Liver (tissue), 9 donors: ENCODE results near the gene WHRN. TPM values are rescaled to one million over a fixed set of nuclear protein-coding genes. Genes with fewer than 3 reads are reported as not detected.

ENCODE experiments used
- DNase-seq: peaks from one replicate; pipeline ENCODE4 v3.0.0-alpha.2; 2017; ENCODE audit warnings: low spot score
- H3K27ac ChIP-seq, 2 donors: one replicate each; pipeline ENCODE4 v1.7.0; 2013; ENCODE audit warnings: inconsistent platforms in 2 of 2, low read length in 2 of 2, control low read depth in 1 of 2, low read depth in 1 of 2, mild to moderate bottlenecking in 1 of 2
- H3K27me3 ChIP-seq, 4 donors: one replicate each; pipeline versions ENCODE4 v1.6.1 to v1.7.0; 2013; ENCODE audit warnings: low read length in 3 of 4, inconsistent platforms in 1 of 4, mild to moderate bottlenecking in 1 of 4, moderate library complexity in 1 of 4; ENCODE audit not compliant: control insufficient read depth in 4 of 4, insufficient read depth in 4 of 4
- H3K36me3 ChIP-seq, 4 donors: one replicate each; pipeline versions ENCODE4 v1.6.1 to v1.7.0; 2013; ENCODE audit warnings: low read length in 3 of 4, mild to moderate bottlenecking in 3 of 4, low read depth in 1 of 4, moderate library complexity in 1 of 4; ENCODE audit not compliant: control insufficient read depth in 4 of 4, insufficient read depth in 3 of 4
- H3K4me1 ChIP-seq, 4 donors: one replicate each; pipeline versions ENCODE4 v1.6.1 to v1.7.0; 2013; ENCODE audit warnings: low read length in 3 of 4, mild to moderate bottlenecking in 3 of 4, moderate library complexity in 1 of 4; ENCODE audit not compliant: control insufficient read depth in 4 of 4, insufficient read depth in 4 of 4
- H3K4me3 ChIP-seq, 3 donors: one replicate each; pipeline versions ENCODE4 v1.6.1 to v1.7.0; 2013; ENCODE audit warnings: low read length in 3 of 3, control low read depth in 1 of 3, low read depth in 1 of 3, mild to moderate bottlenecking in 1 of 3
- H3K9ac ChIP-seq, 2 donors: one replicate each; pipeline ENCODE4 v1.7.0; 2013; ENCODE audit warnings: low read length in 2 of 2, mild to moderate bottlenecking in 2 of 2, moderate library complexity in 2 of 2, control low read depth in 1 of 2, low read depth in 1 of 2
- H3K9me3 ChIP-seq, 4 donors: one replicate each; pipeline versions ENCODE4 v1.6.1 to v1.7.0; 2013; ENCODE audit warnings: low read length in 3 of 4; ENCODE audit not compliant: control insufficient read depth in 4 of 4
- EGR1 ChIP-seq, 2 donors: IDR thresholded peaks; 2 replicates each; pipeline ENCODE4 v1.6.1; 2016 to 2018; ENCODE audit warnings: antibody characterized with exemption in 2 of 2, low read depth in 2 of 2
- FOXA1 ChIP-seq: IDR thresholded peaks from 2 replicates; pipeline ENCODE4 v1.6.1; 2016; ENCODE audit warnings: antibody characterized with exemption
- FOXA2 ChIP-seq: IDR thresholded peaks from 2 replicates; pipeline ENCODE4 v1.6.1; 2016; ENCODE audit warnings: antibody characterized with exemption
- GABPA ChIP-seq, 2 donors: IDR thresholded peaks in 1 of 2; conservative IDR thresholded peaks in 1 of 2; 2 replicates each; pipeline ENCODE4 v1.6.1; 2016; ENCODE audit warnings: antibody characterized with exemption in 2 of 2, mild to moderate bottlenecking in 1 of 2, moderate library complexity in 1 of 2
- HNF4A ChIP-seq, 2 donors: conservative IDR thresholded peaks; 2 replicates each; pipeline ENCODE4 v1.6.1; 2016; ENCODE audit warnings: antibody characterized with exemption in 2 of 2, mild to moderate bottlenecking in 2 of 2
- HNF4G ChIP-seq: IDR thresholded peaks from 2 replicates; pipeline ENCODE4 v1.6.1; 2016; ENCODE audit warnings: antibody characterized with exemption
- JUND ChIP-seq, 2 donors: IDR thresholded peaks; 2 replicates each; pipeline ENCODE4 v1.6.1; 2016; ENCODE audit warnings: antibody characterized with exemption in 2 of 2
- NR2F2 ChIP-seq: IDR thresholded peaks from 2 replicates; pipeline ENCODE4 v1.6.1; 2016; ENCODE audit warnings: antibody characterized with exemption
- RAD21 ChIP-seq, 2 donors: IDR thresholded peaks; 2 replicates each; pipeline ENCODE4 v1.6.1; 2016; ENCODE audit warnings: antibody characterized with exemption in 2 of 2, mild to moderate bottlenecking in 2 of 2
- RXRA ChIP-seq, 2 donors: IDR thresholded peaks; 2 replicates each; pipeline ENCODE4 v1.6.1; 2017 to 2018; ENCODE audit warnings: antibody characterized with exemption in 2 of 2, mild to moderate bottlenecking in 1 of 2
- SP1 ChIP-seq: IDR thresholded peaks from 2 replicates; pipeline ENCODE4 v1.6.1; 2018; ENCODE audit warnings: antibody characterized with exemption, mild to moderate bottlenecking
- TAF1 ChIP-seq: conservative IDR thresholded peaks from 2 replicates; pipeline ENCODE4 v1.6.1; 2016; ENCODE audit warnings: antibody characterized with exemption, mild to moderate bottlenecking
- YY1 ChIP-seq: IDR thresholded peaks from 2 replicates; pipeline ENCODE4 v1.6.1; 2016; ENCODE audit warnings: antibody characterized with exemption, mild to moderate bottlenecking
- WGBS: extraction: QIAGEN DNeasy Blood & Tissue Kit; methylation state at CpG from one replicate; pipeline ENCODE4 v1.1.7; 2013; 5-methylcytosine and 5-hydroxymethylcytosine counted together
- polyA plus RNA-seq, 2 donors: library from polyadenylated mRNA; stranded (reverse) in 1 of 2; unstranded in 1 of 2; fragments of 200-250 nt in 1 of 2; fragments of >200 nt in 1 of 2; fragmentation: Nextera tagmentation in 1 of 2; extraction: Ambion mirVana in 1 of 2; gene quantifications; one replicate each; pipeline versions ENCODE4 v1.2.1 to v1.2.3, GENCODE V29; 2013 to 2015
- total RNA-seq, 2 donors: library from RNA; depleted of rRNA; stranded (reverse); fragments of >200 nt; gene quantifications; one replicate each; pipeline ENCODE4 v1.2.3, GENCODE V29; 2014
- TF ChIP-seq, protein P1 (sequence below): IDR thresholded peaks from 2 replicates; pipeline ENCODE4 v1.6.1; 2016; ENCODE audit warnings: antibody characterized with exemption
- TF ChIP-seq, protein P2 (sequence below): IDR thresholded peaks from 2 replicates; pipeline ENCODE4 v1.6.1; 2016; ENCODE audit warnings: antibody characterized with exemption
- TF ChIP-seq, protein P3 (sequence below): IDR thresholded peaks from 2 replicates; pipeline ENCODE4 v1.6.1; 2016; ENCODE audit warnings: antibody characterized with exemption
- TF ChIP-seq, protein P4 (sequence below): IDR thresholded peaks from 2 replicates; pipeline ENCODE4 v1.6.1; 2016; ENCODE audit warnings: antibody characterized with exemption, mild to moderate bottlenecking
- TF ChIP-seq, protein P5 (sequence below): fragments of 150-350 bp; IDR thresholded peaks from 2 replicates; pipeline ENCODE4 v1.5.1; 2017; ENCODE audit warnings: improper control_type of control experiment, low read depth, low read length; ENCODE audit not compliant: missing input control
- donor health status: healthy.
- donor health status: healthy.
- donor health status: healthy.
- donor health status: healthy.
- donor health status: healthy.

Gene WHRN
- total and polyA plus RNA-seq, 4 donors: 0.42 to 1.9 (median 0.88) TPM

DNA sequence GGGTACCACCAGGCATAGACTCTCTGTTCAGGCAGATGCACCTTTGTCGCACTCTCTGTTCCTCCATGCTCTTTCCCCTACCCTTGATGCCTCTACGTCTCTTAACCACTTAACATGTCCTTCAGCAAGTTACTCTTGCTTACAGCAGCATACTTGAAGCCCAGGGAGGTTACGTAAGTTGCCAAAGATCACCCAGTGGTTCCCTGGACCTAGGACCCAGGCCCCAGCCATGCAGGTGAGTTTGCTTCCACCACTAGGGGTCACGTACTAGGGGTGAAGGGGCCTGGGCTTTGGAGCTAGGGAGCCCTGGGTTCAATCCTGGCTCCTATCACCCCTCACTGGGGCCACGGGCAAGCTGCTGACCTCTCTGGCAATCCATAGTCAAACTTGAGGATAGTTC lies 126.4 kb downstream of the WHRN start (continued):
- TF ChIP-seq, protein P1, sequence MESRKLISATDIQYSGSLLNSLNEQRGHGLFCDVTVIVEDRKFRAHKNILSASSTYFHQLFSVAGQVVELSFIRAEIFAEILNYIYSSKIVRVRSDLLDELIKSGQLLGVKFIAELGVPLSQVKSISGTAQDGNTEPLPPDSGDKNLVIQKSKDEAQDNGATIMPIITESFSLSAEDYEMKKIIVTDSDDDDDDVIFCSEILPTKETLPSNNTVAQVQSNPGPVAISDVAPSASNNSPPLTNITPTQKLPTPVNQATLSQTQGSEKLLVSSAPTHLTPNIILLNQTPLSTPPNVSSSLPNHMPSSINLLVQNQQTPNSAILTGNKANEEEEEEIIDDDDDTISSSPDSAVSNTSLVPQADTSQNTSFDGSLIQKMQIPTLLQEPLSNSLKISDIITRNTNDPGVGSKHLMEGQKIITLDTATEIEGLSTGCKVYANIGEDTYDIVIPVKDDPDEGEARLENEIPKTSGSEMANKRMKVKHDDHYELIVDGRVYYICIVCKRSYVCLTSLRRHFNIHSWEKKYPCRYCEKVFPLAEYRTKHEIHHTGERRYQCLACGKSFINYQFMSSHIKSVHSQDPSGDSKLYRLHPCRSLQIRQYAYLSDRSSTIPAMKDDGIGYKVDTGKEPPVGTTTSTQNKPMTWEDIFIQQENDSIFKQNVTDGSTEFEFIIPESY: no peak

DNA sequence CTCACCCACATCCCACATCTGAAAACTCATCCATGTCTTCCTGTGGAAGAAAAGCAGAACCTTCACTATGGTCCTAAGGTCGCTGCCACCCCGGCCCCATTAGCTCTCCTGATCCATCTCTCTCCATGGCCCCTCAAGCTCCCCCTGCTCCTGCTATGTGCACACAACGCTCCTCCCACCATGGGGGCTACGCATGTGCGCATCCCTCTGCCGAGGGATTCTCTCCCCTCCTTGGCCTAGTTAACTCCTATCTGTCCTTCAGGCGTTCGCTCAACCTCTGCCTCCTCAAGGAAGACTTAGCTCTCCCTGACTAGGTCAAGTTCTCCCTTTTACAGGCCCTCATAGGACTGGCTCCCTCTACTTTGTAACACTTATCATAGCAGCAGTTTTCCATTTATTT lies 127.3 kb downstream of the WHRN start:
- H3K27ac ChIP-seq: no peak overlapping the region
- peaks cover 2 to 8% (median 6%) of the 10 kb centered on the region in 4 donors for H3K4me1 ChIP-seq
- no peaks in the 10 kb centered on the region for H3K27me3 ChIP-seq
- 97% methylated on average over 8 of the region's 8 CpGs for WGBS
- DNase-seq: no peak
- no peaks in the 10 kb centered on the region for H3K9me3 ChIP-seq
- H3K9ac ChIP-seq: no peak overlapping the region
- H3K36me3 ChIP-seq: peaks cover 9 to 38% (median 17%) of the 10 kb centered on the region in 4 donors
- no peak overlapping the region for H3K4me3 ChIP-seq
- TF ChIP-seq JUND (IDR thresholded peaks at IDR 0.05) (no peak), TAF1 (no peak), RAD21 (IDR thresholded peaks at IDR 0.05) (no peak), HNF4A (conservative IDR thresholded peaks at IDR 0.05) (no peak), YY1 (no peak), EGR1 (IDR thresholded peaks at IDR 0.05; ENCODE audit: low read depth in 2 of 2) (no peak), FOXA1 (no peak), FOXA2 (no peak), HNF4G (no peak), SP1 (no peak), NR2F2 (no peak), RXRA (IDR thresholded peaks at IDR 0.05) (no peak), GABPA (IDR thresholded peaks at IDR 0.05 in 1 of 2, conservative IDR thresholded peaks at IDR 0.05 in 1 of 2) (no peak)
- TF ChIP-seq, protein P2, sequence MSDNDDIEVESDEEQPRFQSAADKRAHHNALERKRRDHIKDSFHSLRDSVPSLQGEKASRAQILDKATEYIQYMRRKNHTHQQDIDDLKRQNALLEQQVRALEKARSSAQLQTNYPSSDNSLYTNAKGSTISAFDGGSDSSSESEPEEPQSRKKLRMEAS: no peak
- TF ChIP-seq, protein P3, sequence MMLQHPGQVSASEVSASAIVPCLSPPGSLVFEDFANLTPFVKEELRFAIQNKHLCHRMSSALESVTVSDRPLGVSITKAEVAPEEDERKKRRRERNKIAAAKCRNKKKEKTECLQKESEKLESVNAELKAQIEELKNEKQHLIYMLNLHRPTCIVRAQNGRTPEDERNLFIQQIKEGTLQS: no peak
- TF ChIP-seq, protein P4, sequence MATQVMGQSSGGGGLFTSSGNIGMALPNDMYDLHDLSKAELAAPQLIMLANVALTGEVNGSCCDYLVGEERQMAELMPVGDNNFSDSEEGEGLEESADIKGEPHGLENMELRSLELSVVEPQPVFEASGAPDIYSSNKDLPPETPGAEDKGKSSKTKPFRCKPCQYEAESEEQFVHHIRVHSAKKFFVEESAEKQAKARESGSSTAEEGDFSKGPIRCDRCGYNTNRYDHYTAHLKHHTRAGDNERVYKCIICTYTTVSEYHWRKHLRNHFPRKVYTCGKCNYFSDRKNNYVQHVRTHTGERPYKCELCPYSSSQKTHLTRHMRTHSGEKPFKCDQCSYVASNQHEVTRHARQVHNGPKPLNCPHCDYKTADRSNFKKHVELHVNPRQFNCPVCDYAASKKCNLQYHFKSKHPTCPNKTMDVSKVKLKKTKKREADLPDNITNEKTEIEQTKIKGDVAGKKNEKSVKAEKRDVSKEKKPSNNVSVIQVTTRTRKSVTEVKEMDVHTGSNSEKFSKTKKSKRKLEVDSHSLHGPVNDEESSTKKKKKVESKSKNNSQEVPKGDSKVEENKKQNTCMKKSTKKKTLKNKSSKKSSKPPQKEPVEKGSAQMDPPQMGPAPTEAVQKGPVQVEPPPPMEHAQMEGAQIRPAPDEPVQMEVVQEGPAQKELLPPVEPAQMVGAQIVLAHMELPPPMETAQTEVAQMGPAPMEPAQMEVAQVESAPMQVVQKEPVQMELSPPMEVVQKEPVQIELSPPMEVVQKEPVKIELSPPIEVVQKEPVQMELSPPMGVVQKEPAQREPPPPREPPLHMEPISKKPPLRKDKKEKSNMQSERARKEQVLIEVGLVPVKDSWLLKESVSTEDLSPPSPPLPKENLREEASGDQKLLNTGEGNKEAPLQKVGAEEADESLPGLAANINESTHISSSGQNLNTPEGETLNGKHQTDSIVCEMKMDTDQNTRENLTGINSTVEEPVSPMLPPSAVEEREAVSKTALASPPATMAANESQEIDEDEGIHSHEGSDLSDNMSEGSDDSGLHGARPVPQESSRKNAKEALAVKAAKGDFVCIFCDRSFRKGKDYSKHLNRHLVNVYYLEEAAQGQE: no peak
- TF ChIP-seq, protein P5, sequence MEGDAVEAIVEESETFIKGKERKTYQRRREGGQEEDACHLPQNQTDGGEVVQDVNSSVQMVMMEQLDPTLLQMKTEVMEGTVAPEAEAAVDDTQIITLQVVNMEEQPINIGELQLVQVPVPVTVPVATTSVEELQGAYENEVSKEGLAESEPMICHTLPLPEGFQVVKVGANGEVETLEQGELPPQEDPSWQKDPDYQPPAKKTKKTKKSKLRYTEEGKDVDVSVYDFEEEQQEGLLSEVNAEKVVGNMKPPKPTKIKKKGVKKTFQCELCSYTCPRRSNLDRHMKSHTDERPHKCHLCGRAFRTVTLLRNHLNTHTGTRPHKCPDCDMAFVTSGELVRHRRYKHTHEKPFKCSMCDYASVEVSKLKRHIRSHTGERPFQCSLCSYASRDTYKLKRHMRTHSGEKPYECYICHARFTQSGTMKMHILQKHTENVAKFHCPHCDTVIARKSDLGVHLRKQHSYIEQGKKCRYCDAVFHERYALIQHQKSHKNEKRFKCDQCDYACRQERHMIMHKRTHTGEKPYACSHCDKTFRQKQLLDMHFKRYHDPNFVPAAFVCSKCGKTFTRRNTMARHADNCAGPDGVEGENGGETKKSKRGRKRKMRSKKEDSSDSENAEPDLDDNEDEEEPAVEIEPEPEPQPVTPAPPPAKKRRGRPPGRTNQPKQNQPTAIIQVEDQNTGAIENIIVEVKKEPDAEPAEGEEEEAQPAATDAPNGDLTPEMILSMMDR: no peak
